C4-2B (cell line): Measurements from ENCODE around the gene KCNIP4.

Experiments
- ZFX ChIP-seq: fragments of 450-650 bp; IDR thresholded peaks from 2 replicates; pipeline ENCODE4 v1.6.1; 2017
- TF ChIP-seq, protein P1 (sequence below): fragments of 450-650 bp; conservative IDR thresholded peaks from 2 replicates; pipeline ENCODE4 v1.5.1; 2017; ENCODE audit warnings: mild to moderate bottlenecking

DNA sequence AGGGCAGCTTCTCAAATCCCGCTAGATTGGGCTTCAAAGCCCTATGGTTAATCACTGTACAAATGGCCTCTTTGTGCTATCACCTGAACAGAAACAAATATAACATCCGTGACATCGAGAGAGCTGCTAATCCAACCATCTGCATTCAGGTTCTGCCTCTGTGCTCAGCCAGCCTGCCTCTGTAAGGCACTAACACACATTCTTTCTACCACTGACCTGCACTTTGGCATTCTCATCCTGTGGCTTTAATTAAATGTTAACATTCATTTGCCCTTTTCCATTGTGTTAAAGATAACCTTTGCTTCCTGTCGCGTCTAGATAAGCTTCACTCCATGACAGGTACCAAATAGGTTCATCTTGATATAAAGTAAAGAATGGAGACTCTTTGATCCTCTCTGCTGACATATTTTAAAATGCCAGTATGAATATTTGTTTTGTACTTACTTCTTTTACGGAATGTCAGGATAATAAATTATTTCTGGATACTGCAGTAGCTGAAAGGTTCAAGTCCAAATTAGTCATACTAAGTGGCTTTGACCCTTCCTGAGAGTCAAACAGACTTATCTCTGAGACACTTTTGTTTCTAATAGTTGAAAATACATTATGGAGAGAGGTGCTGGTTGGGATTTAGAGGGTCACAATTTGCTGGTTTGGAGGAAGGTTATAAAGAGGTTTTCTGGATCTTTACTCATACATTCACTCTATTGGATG lies 742.6 kb downstream of the KCNIP4 start:
- TF ChIP-seq, protein P1, sequence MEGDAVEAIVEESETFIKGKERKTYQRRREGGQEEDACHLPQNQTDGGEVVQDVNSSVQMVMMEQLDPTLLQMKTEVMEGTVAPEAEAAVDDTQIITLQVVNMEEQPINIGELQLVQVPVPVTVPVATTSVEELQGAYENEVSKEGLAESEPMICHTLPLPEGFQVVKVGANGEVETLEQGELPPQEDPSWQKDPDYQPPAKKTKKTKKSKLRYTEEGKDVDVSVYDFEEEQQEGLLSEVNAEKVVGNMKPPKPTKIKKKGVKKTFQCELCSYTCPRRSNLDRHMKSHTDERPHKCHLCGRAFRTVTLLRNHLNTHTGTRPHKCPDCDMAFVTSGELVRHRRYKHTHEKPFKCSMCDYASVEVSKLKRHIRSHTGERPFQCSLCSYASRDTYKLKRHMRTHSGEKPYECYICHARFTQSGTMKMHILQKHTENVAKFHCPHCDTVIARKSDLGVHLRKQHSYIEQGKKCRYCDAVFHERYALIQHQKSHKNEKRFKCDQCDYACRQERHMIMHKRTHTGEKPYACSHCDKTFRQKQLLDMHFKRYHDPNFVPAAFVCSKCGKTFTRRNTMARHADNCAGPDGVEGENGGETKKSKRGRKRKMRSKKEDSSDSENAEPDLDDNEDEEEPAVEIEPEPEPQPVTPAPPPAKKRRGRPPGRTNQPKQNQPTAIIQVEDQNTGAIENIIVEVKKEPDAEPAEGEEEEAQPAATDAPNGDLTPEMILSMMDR: no peak
- TF ChIP-seq ZFX: no peak
